NB4 (cell line): ENCODE results near the gene SYNDIG1.

ENCODE experiments used
- DNase-seq: peaks from one replicate; pipeline ENCODE4 v3.0.0; 2010; ENCODE audit warnings: low read depth
- H3K4me3 ChIP-seq: one replicate; pipeline ENCODE4 v1.5.1; 2011; ENCODE audit warnings: mild to moderate bottlenecking, low read depth, low read length, moderate library complexity
- MYC ChIP-seq: IDR thresholded peaks from 2 replicates; pipeline ENCODE4 v1.6.1; 2011; ENCODE audit warnings: low read depth, low read length
- POLR2A ChIP-seq: IDR thresholded peaks from 2 replicates; pipeline ENCODE4 v1.6.1; 2011; ENCODE audit warnings: mild to moderate bottlenecking; ENCODE audit not compliant: insufficient read length; ENCODE audit errors: extremely low read depth
- TF ChIP-seq, protein P1 (sequence below): IDR thresholded peaks from one replicate; pipeline ENCODE4 v1.5.1; 2012; ENCODE audit warnings: low read depth, low read length
- TF ChIP-seq, protein P2 (sequence below): IDR thresholded peaks from 2 replicates; pipeline ENCODE4 v1.6.1; 2011; ENCODE audit warnings: low read depth, low read length

Gene SYNDIG1

DNA sequence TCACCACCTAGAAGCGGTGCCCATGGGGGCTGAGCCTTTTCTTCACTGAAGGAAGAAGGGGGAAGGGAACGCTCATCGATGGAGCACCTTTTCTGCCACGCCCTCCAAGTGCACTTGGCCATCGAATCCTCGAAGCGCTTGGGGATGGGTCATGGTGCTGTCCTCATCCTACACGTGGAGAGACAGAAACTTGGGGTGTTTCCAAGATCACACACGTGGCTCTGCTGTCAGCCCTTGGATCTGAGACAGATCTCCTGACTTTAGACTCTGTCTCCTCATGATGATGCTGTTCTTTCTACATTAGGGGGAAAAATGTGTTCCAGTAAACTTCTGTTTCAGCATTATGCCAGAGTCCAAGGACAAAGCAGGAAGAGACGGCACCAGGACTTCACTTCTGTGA lies 78.5 kb downstream of the SYNDIG1 start:
- H3K4me3 ChIP-seq: no peak overlapping the region
- TF ChIP-seq, protein P1, sequence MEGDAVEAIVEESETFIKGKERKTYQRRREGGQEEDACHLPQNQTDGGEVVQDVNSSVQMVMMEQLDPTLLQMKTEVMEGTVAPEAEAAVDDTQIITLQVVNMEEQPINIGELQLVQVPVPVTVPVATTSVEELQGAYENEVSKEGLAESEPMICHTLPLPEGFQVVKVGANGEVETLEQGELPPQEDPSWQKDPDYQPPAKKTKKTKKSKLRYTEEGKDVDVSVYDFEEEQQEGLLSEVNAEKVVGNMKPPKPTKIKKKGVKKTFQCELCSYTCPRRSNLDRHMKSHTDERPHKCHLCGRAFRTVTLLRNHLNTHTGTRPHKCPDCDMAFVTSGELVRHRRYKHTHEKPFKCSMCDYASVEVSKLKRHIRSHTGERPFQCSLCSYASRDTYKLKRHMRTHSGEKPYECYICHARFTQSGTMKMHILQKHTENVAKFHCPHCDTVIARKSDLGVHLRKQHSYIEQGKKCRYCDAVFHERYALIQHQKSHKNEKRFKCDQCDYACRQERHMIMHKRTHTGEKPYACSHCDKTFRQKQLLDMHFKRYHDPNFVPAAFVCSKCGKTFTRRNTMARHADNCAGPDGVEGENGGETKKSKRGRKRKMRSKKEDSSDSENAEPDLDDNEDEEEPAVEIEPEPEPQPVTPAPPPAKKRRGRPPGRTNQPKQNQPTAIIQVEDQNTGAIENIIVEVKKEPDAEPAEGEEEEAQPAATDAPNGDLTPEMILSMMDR: no peak
- TF ChIP-seq, protein P2, sequence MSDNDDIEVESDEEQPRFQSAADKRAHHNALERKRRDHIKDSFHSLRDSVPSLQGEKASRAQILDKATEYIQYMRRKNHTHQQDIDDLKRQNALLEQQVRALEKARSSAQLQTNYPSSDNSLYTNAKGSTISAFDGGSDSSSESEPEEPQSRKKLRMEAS: no peak
- TF ChIP-seq MYC (no peak), POLR2A (no peak)
- no peak for DNase-seq

- no peak overlapping the region for H3K4me3 ChIP-seq
- no peak for DNase-seq
- TF ChIP-seq POLR2A: no peak
- TF ChIP-seq, protein P2: no peak
- TF ChIP-seq, protein P1: no peak
- TF ChIP-seq MYC: no peak
These were observed 89.8 kb downstream of the SYNDIG1 start for GRCh38 chr20:24559114-24559732.

DNA sequence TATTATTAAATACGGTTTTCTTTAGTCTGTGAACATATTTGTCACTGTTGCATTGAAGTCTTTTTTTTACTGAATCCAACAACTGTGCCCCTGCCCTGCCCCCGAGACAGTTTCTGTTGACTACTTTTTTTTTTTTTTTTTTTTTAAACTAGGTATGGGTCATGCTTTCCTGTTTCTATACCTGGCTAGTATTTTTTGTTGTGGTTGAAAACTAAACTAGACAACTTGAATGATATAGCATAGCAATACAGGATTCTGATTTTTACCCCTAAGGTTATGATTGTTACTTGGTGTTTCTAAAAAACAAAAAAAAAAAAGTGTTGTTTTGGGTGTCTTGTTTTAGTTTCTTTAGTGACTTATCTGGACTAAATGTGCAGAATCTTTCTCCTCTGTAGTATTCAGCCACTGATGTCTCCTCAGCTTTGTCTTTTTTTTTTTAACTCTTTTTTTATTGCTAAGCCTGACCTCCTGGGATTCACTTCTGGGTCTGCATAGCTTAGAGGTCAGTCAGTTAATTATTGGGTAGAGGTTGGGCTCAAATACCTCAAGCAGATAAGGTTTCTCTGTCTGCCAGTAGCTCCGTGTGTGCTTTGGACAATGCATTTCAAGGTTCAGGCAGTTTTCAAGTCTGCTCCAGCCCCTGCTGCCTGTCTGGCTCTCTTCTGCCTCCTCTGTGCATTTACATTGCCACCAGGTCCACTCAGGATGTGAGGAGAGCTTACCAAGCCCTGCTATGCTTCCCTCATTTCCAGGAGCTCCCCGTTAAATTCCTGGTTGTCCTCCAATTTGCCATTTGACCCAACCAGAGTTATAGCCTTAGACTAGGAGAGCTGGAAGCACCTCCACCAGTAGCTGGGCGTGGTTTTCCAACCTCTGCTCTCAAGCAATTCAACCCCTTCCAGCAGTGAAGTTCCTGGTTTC lies 91.4 kb downstream of the SYNDIG1 start:
- no peak overlapping the region for H3K4me3 ChIP-seq
- no peak for DNase-seq
- TF ChIP-seq, protein P1: no peak
- TF ChIP-seq POLR2A (no peak), MYC (no peak)
- TF ChIP-seq, protein P2: no peak

DNA sequence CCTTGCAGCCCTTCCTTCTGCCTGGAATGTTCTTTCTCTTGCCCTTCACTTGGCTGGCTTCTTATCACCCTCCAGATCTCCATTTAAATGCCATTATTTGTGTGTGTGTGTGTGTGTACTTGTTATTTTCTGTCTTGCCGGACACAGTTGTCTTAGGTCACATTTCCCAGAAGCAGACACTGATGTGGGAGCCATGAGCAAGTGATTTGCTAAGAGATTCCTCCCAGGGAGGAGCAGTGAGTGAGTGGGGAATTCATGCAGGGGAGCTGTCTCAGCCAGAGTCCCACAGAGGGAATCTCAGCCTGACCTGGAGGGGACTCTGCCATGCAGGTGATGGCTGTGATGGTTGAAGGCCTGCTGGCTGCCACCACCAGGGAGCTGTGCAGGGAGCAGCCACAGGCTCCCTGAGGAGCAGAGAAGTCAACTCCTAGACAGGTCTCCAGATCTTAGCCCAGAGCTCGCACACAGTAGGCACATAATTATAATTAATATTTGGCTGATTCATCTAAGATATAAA lies 96.5 kb downstream of the SYNDIG1 start:
- H3K4me3 ChIP-seq: no peak overlapping the region
- TF ChIP-seq, protein P1: no peak
- TF ChIP-seq POLR2A: no peak
- no peak for TF ChIP-seq MYC
- TF ChIP-seq, protein P2: no peak
- DNase-seq: no peak

GRCh38 chr20:24566656-24567055 lies 97.2 kb downstream of the SYNDIG1 start:
- DNase-seq: no peak
- no peak overlapping the region for H3K4me3 ChIP-seq
- TF ChIP-seq, protein P1: no peak
- TF ChIP-seq POLR2A: no peak
- TF ChIP-seq, protein P2: no peak
- no peak for TF ChIP-seq MYC
